ENCODE results near the gene TESK2.

DNA sequence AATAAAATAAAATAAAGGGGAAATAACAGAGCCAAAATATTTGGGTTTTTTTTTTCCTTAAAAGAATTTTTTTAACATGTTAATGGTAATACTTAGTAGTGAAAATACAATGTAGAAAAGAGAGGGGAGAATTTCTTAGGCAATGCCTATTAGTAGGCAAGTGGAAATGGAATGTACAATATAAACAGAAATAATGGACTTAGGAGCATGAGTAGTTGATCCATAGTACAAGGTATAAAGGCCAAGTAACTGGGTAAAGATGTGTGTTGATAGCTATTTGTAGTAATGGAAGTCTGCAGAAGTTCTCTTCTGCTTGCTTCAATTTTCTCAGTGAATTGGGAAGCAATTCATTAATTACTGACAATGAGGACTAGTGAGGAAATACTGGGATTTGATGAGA, 34.4 kb downstream of the TESK2 start:
- TF ChIP-seq, protein P1, sequence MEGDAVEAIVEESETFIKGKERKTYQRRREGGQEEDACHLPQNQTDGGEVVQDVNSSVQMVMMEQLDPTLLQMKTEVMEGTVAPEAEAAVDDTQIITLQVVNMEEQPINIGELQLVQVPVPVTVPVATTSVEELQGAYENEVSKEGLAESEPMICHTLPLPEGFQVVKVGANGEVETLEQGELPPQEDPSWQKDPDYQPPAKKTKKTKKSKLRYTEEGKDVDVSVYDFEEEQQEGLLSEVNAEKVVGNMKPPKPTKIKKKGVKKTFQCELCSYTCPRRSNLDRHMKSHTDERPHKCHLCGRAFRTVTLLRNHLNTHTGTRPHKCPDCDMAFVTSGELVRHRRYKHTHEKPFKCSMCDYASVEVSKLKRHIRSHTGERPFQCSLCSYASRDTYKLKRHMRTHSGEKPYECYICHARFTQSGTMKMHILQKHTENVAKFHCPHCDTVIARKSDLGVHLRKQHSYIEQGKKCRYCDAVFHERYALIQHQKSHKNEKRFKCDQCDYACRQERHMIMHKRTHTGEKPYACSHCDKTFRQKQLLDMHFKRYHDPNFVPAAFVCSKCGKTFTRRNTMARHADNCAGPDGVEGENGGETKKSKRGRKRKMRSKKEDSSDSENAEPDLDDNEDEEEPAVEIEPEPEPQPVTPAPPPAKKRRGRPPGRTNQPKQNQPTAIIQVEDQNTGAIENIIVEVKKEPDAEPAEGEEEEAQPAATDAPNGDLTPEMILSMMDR (IDR thresholded peaks at IDR 0.05), result no peak
- TF ChIP-seq POLR2A (IDR thresholded peaks at IDR 0.05), result no peak

Data from heart left ventricle (tissue), 13 donors.